Measurements from ENCODE around the gene ZBTB7C.

DNA sequence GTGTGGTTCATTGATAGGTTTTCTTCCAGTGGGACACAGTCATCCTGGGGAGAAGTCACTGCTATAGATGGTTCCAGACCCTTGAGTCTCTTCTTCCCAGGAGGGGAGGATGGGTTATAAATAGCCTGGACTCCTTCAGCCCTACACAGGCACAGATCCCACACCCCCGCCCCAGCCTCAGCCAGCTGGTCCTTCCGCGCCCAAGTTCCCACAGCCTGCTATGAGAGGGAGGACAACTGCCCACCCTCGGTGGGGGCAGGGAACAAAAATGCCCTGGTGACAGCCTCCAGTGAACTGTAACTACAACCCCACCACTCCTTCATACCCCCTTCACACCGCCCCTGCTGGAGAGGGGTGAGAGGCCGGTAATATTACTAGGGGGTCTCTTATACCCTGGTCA is 3.2 kb downstream of the ZBTB7C start:
- TF ChIP-seq POLR2A (IDR thresholded peaks at IDR 0.05; ENCODE audit: low read depth, low read length) (no peak), PAX5 (IDR thresholded peaks at IDR 0.05; ENCODE audit: insufficient read depth, low read length, severe bottlenecking) (no peak), POLR2AphosphoS5 (IDR thresholded peaks at IDR 0.05; ENCODE audit: low read depth, low read length) (no peak)

Data from GM12891 (cell line).